Endothelial cell of umbilical vein (primary cell): ENCODE results near the gene PLD4.
"Not testable (repeated sequence)": the region's sequence is repeated elsewhere in the genome, so short reads cannot be mapped to it uniquely, and the experiment has no call there.

Experiments
- EZH2 ChIP-seq: IDR thresholded peaks from 2 replicates; pipeline ENCODE4 v1.6.1; 2012; ENCODE audit warnings: borderline replicate concordance, low read depth, mild to moderate bottlenecking, moderate library complexity, low read length, inconsistent platforms; ENCODE audit not compliant: severe bottlenecking
- FOS ChIP-seq: IDR thresholded peaks from 2 replicates; pipeline ENCODE4 v1.6.1; 2011; ENCODE audit warnings: mild to moderate bottlenecking, low read length, moderate library complexity, borderline replicate concordance; ENCODE audit not compliant: insufficient read depth
- GATA2 ChIP-seq: IDR thresholded peaks from 2 replicates; pipeline ENCODE4 v1.7.0; 2011; ENCODE audit warnings: low read depth, mild to moderate bottlenecking, moderate library complexity, mixed read lengths, low read length; ENCODE audit not compliant: insufficient read length, insufficient read depth
- JUN ChIP-seq: IDR thresholded peaks from 2 replicates; pipeline ENCODE4 v1.6.1; 2011; ENCODE audit warnings: borderline replicate concordance, low read depth; ENCODE audit not compliant: insufficient read length, insufficient read depth
- POLR2A ChIP-seq: IDR thresholded peaks from 2 replicates; pipeline ENCODE4 v1.6.1; 2012; ENCODE audit warnings: low read depth, mild to moderate bottlenecking, control low read depth, low read length
- POLR2AphosphoS5 ChIP-seq: IDR thresholded peaks from 2 replicates; pipeline ENCODE4 v1.6.1; 2012; ENCODE audit warnings: low read depth, mild to moderate bottlenecking, control low read depth, low read length, moderate library complexity; ENCODE audit not compliant: insufficient read depth
- TF ChIP-seq, protein P1 (sequence below), 2 donors: IDR thresholded peaks; 1 replicate in 1 of 2; 2 replicates in 1 of 2; pipeline ENCODE4 v1.5.1; 2011; ENCODE audit warnings: low read length in 2 of 2, mild to moderate bottlenecking in 2 of 2, moderate library complexity in 2 of 2, control low read depth in 1 of 2, inconsistent platforms in 1 of 2, low read depth in 1 of 2; ENCODE audit not compliant: insufficient read depth in 1 of 2; ENCODE audit errors: extremely low read depth in 1 of 2
- TF ChIP-seq, protein P2 (sequence below): IDR thresholded peaks from 2 replicates; pipeline ENCODE4 v1.6.1; 2011; ENCODE audit not compliant: insufficient read depth, insufficient read length

DNA sequence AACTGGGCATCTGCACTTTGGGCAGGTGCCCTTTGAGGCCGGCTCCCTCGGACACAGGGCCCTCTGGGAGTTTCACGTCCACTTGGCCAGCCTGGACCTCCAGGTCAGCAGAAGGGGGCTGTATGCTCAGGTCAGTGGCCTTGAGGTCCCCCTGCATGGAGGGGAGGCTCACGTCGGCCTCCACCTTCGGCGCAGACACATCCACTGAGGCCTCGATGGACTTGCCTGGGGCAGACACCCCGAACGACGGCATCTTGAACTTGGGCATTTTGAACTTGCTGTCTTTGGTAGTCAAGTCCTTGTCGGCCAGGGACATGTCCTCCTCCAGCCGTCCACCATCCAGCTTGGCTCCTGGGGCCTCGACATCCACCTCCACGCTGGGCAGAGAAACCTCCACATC is 26.0 kb downstream of the PLD4 start:
- TF ChIP-seq, protein P1, sequence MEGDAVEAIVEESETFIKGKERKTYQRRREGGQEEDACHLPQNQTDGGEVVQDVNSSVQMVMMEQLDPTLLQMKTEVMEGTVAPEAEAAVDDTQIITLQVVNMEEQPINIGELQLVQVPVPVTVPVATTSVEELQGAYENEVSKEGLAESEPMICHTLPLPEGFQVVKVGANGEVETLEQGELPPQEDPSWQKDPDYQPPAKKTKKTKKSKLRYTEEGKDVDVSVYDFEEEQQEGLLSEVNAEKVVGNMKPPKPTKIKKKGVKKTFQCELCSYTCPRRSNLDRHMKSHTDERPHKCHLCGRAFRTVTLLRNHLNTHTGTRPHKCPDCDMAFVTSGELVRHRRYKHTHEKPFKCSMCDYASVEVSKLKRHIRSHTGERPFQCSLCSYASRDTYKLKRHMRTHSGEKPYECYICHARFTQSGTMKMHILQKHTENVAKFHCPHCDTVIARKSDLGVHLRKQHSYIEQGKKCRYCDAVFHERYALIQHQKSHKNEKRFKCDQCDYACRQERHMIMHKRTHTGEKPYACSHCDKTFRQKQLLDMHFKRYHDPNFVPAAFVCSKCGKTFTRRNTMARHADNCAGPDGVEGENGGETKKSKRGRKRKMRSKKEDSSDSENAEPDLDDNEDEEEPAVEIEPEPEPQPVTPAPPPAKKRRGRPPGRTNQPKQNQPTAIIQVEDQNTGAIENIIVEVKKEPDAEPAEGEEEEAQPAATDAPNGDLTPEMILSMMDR (IDR thresholded peaks at IDR 0.05; ENCODE audit: extremely low read depth in 1 of 2, insufficient read depth in 1 of 2, low read depth in 1 of 2, low read length in 2 of 2) = not testable (repeated sequence)
- TF ChIP-seq FOS, POLR2A, EZH2, POLR2AphosphoS5, GATA2, JUN: not testable (repeated sequence)
- TF ChIP-seq, protein P2, sequence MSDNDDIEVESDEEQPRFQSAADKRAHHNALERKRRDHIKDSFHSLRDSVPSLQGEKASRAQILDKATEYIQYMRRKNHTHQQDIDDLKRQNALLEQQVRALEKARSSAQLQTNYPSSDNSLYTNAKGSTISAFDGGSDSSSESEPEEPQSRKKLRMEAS = not testable (repeated sequence)
